Omental fat pad (tissue), 4 donors: ENCODE results near the gene CDH22. TPM values are rescaled to one million over a fixed set of nuclear protein-coding genes. Genes with fewer than 3 reads are reported as not detected.

ENCODE experiments used
- ATAC-seq: fragments of 150-250 bp; one replicate; pipeline ENCODE4 v1.9.1; 2016; ENCODE audit warnings: mild to moderate bottlenecking, moderate library complexity; ENCODE audit not compliant: low FRiP score
- DNase-seq: peaks from one replicate; pipeline ENCODE4 v3.0.0-alpha.2; 2019; ENCODE audit warnings: low spot score
- total RNA-seq, 4 donors: library from RNA; depleted of rRNA; stranded (reverse); fragments of >200 nt; gene quantifications; one replicate each; pipeline ENCODE4 v1.1.0, GENCODE V29; 2016
- TF ChIP-seq, protein P1 (sequence below), 3 donors: fragments of 450-650 bp; IDR thresholded peaks; one replicate each; pipeline ENCODE4 v1.5.1; 2016 to 2017; ENCODE audit warnings: antibody characterized with exemption in 3 of 3, mild to moderate bottlenecking in 3 of 3, moderate library complexity in 2 of 3

Gene CDH22
- total RNA-seq, 4 donors from 2014 or later, result 0.24 to 0.46 (median 0.31) TPM

DNA sequence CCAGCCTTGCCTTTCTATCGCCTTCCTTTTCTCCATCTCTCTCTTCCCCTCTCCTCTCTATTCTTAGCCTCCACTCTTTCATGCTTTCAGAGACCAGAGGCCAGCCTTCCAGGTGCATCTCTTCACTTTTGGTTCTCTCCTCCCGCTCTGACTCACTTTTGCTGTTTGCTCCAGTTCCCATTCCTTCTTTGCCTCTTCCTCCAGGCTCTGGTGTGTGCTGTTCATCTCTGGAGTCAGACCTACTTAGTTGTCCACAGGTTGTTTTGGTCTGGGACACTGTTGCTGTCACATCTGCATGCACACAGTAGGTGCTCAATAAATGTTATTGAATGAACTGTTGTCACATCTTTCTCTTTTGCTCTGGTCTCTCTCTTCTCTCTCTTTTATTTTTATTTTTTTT is 1.6 kb upstream of the CDH22 start:
- TF ChIP-seq, protein P1, sequence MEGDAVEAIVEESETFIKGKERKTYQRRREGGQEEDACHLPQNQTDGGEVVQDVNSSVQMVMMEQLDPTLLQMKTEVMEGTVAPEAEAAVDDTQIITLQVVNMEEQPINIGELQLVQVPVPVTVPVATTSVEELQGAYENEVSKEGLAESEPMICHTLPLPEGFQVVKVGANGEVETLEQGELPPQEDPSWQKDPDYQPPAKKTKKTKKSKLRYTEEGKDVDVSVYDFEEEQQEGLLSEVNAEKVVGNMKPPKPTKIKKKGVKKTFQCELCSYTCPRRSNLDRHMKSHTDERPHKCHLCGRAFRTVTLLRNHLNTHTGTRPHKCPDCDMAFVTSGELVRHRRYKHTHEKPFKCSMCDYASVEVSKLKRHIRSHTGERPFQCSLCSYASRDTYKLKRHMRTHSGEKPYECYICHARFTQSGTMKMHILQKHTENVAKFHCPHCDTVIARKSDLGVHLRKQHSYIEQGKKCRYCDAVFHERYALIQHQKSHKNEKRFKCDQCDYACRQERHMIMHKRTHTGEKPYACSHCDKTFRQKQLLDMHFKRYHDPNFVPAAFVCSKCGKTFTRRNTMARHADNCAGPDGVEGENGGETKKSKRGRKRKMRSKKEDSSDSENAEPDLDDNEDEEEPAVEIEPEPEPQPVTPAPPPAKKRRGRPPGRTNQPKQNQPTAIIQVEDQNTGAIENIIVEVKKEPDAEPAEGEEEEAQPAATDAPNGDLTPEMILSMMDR (IDR thresholded peaks at IDR 0.05), result no peak
- no peak for DNase-seq
- no peak for ATAC-seq

DNA sequence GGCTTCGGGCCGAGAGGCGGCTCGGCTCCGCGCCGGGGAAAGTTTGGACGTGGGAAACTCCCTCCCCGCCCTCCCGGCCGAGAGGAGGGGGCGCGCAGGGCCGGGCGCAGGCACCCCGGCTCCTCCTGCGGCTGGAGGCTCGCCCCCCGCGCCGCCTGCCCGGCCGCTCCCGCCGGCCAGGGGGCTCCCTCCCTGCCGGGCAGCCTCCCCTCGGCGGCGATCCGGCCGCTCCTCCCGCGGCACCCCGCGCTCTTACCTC is 370 bp downstream of the CDH22 start:
- TF ChIP-seq, protein P1 (IDR thresholded peaks at IDR 0.05), result no peak
- DNase-seq, result no peak
- peak; percentile 3 for ATAC-seq

DNA sequence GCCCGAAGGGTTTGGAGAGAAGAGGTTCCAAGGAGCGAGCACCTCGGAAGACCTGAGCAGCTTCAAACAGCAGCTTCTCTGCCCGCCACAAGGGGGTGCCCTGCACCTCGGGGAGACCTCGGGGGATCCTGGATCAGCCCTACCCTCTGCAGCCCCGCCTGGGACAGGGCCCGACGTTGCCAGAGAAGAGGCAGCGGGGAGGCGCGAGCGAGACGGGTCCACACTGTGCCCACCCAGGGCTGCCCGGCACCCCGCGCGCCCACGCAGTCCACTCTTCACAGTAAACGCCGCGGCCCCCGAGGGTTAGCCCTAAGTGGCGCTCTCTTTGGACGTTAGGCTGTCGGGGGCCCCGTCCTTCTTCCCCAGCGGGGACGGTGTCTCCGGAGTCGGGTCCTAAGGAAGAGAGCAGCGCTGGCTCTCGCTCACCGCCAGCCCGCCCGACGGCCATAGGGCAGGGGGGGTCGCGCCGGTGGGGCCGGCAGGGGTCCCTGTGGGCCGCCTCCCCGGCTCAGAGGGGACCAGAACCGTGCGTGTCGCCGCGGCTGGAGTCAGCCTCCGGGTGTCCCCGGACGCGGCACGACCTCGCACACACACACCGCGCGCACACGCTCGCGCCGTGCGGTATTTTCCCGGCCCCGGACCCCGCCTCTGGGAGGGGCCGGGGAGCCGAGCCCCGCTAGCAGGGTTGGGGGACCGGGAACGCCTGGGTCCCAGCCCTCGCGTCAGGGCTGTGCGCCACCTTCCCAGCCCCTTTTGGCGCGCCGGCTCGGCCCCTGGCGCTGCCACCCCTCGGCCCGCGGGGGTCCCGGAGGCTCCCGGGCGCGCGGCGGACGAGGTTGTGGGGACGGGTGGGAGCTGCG is 929 bp downstream of the CDH22 start:
- DNase-seq (no peak), ATAC-seq (peak; percentile 68)
- TF ChIP-seq, protein P1 (IDR thresholded peaks at IDR 0.05), result no peak

DNA sequence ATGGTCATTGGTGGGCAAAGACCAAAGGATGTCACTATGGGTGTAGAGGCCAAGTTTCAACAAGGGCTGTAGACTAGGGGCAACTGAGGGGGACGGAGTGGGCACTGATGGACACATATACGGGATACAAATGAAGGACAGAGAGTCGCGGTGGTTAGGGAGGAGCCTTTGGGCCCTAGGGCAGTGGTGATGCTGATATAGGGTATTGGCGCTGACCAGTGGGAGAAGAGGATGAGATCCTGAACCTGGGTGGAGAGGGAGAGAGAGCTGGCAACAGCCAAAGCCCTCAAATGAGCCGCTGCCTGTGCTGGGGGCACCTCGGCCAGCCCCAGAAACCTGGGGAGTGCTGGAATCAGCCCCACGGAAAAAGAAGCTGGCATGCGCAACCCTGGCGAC is 1.6 kb downstream of the CDH22 start:
- DNase-seq (no peak), ATAC-seq (no peak)
- TF ChIP-seq, protein P1 (IDR thresholded peaks at IDR 0.05), result no peak

DNA sequence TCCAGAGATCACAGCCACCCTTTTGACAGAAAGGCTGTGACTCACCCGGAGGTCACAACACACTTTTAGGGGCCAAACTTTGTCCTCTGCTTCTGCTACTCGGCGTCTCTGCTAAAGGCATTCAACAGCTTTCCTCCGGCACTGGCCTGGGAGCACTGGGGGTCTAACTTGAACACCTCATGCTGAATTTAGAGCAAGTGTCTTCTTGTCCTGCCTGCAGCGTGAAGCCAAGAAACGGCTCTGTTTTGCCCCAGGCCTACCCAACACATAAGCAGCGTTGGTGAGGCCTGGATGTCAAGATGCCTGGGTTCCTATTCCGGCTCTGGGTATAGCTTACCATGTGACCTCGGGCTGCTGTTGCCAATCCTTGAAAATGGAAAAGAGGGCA is 2.3 kb downstream of the CDH22 start:
- TF ChIP-seq, protein P1 (IDR thresholded peaks at IDR 0.05), result no peak
- ATAC-seq, result no peak
- no peak for DNase-seq

DNA sequence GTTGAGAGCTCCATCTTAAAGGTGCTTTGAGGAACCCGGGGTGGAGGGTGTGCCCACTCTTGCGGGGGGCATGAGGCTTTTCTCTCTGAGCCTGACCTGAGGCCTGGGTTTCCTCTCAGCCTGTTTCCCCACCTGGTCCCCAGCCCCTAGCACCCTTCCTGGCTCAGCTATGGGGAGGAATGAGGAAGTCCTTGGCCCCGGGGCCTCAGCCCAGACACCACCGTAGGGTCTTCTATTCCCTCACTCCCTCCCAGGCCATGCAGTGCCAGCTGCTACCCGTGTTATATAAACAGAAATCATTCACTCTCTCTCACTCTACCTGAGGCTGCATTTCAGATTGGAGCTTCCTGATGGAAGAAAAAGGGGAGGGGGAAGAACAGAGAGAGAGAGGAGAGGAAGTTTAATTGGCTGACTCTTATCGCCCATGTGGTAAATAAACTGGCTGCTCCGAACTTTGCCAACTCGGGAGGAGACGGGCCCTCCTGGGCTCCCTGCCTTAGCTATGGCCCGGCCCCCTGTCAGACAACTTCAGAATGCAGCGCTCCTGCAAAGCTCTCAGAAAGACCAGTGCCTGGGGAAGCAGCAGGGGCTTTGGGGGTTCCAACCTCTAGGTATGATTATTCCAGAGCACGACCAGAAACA is 2.8 kb downstream of the CDH22 start:
- TF ChIP-seq, protein P1 (IDR thresholded peaks at IDR 0.05), result no peak
- ATAC-seq (no peak), DNase-seq (no peak)

DNA sequence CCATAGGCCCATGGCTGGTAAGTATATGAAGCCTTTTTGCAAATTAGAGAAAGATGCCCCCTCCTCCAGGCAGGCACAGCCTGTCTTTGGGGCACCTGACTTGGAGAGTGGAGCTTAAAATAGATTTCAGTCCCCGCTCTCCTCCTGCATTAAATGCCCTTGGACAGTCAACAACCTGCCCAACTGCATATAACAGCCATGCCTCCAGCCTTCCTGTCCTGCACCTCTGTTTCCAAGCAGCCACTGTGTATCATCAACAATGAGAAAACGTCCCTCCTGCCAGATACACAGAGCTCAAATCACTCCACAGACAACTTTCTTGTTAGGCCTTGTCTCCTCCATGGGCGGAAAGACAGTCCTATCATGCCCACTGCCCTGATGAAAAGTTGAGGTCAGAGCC is 3.4 kb downstream of the CDH22 start:
- TF ChIP-seq, protein P1 (IDR thresholded peaks at IDR 0.05), result no peak
- DNase-seq, result no peak
- ATAC-seq, result no peak
